B cell (primary cell): ENCODE results near the gene LLPH. TPM values are rescaled to one million over a fixed set of nuclear protein-coding genes. Genes with fewer than 3 reads are reported as not detected.

Source experiments
- ATAC-seq: fragments of 200-7000 bp; cut with Tn5 transposase; one replicate; pipeline ENCODE4 v1.10.0; 2021; ENCODE audit warnings: low read depth, mild to moderate bottlenecking, moderate number of reproducible peaks, moderate library complexity
- CTCF ChIA-PET: fragments of 350-600 bp; sonication (Branson Sonifier 250); formaldehyde crosslinking; loops from one replicate; lab custom pipeline; 2021; ENCODE audit warnings: antibody characterized with exemption, inconsistent platforms; lab: Charles Lee
- POLR2A ChIA-PET: fragments of 350-600 bp; sonication (Branson Sonifier 250); formaldehyde crosslinking; loops from one replicate; lab custom pipeline; 2021; ENCODE audit warnings: antibody characterized with exemption; lab: Charles Lee
- DNase-seq: peaks from one replicate; pipeline ENCODE4 v3.0.0; 2013
- H2AFZ ChIP-seq: 2 replicates; pipeline ENCODE4 v1.6.1; 2012; ENCODE audit warnings: mild to moderate bottlenecking, low read depth, low read length; ENCODE audit not compliant: insufficient read depth, poor library complexity, severe bottlenecking
- H3K27ac ChIP-seq, 2 donors: 1 replicate in 1 of 2; 2 replicates in 1 of 2; pipeline ENCODE4 v1.5.1; 2012 to 2013; ENCODE audit warnings: low read length in 2 of 2, mild to moderate bottlenecking in 2 of 2, moderate library complexity in 1 of 2
- H3K27me3 ChIP-seq, 4 experiments: fragments of 200-600 bp in 1 of 4; sonication (generic) in 1 of 4; replicated peaks in 1 of 4; 1 replicate in 2 of 4; 2 replicates in 2 of 4; pipeline versions ENCODE4 v1.6.1 to v1.7.0; 2013 to 2016; ENCODE audit warnings: low read length in 3 of 4, mild to moderate bottlenecking in 2 of 4, mixed read lengths in 1 of 4, moderate library complexity in 1 of 4; ENCODE audit not compliant: insufficient read depth in 4 of 4, control insufficient read depth in 3 of 4; ENCODE audit errors: control extremely low read depth in 1 of 4
- H3K36me3 ChIP-seq, 2 experiments: replicated peaks in 1 of 2; 1 replicate in 1 of 2; 2 replicates in 1 of 2; pipeline versions ENCODE4 v1.6.1 to v1.7.1; 2013; ENCODE audit warnings: low read length in 1 of 2; ENCODE audit not compliant: insufficient read depth in 2 of 2, control insufficient read depth in 1 of 2; ENCODE audit errors: control extremely low read depth in 1 of 2, extremely low read depth in 1 of 2
- H3K4me1 ChIP-seq, 2 donors: fragments of 200-600 bp in 1 of 2; sonication (generic) in 1 of 2; 1 replicate in 1 of 2; 2 replicates in 1 of 2; pipeline versions ENCODE4 v1.5.1 to v1.6.1; 2013 to 2017; ENCODE audit warnings: low read length in 2 of 2; ENCODE audit not compliant: control insufficient read depth in 2 of 2, insufficient read depth in 2 of 2
- H3K4me2 ChIP-seq: replicated peaks from 2 replicates; pipeline ENCODE3; 2012; ENCODE audit warnings: mild to moderate bottlenecking, low read depth, low read length; ENCODE audit not compliant: poor library complexity, severe bottlenecking
- H3K4me3 ChIP-seq, 5 experiments: fragments of 200-600 bp in 1 of 5; sonication (generic) in 1 of 5; 1 replicate in 3 of 5; 2 replicates in 2 of 5; pipeline versions ENCODE4 v1.5.1 to v1.7.0; 2011 to 2016; ENCODE audit warnings: low read length in 4 of 5, mild to moderate bottlenecking in 4 of 5, low read depth in 2 of 5, control low read depth in 1 of 5, moderate library complexity in 1 of 5; ENCODE audit not compliant: insufficient read depth in 1 of 5; ENCODE audit errors: control extremely low read depth in 1 of 5, extremely low read depth in 1 of 5
- H3K79me2 ChIP-seq: fragments of 200-600 bp; sonication (generic); one replicate; pipeline ENCODE4 v1.6.0; 2016; ENCODE audit warnings: low read length; ENCODE audit not compliant: control insufficient read depth, insufficient read depth
- H3K9ac ChIP-seq: fragments of 200-600 bp; sonication (generic); 2 replicates; pipeline ENCODE4 v1.6.1; 2017; ENCODE audit warnings: mild to moderate bottlenecking, low read length, moderate library complexity
- H3K9me3 ChIP-seq, 3 donors: one replicate each; pipeline versions ENCODE4 v1.6.1 to v1.7.1; 2013; ENCODE audit warnings: low read length in 2 of 3; ENCODE audit not compliant: control insufficient read depth in 2 of 3, insufficient read depth in 1 of 3; ENCODE audit errors: control extremely low read depth in 1 of 3
- H4K20me1 ChIP-seq: 2 replicates; pipeline ENCODE4 v1.6.0; 2012; ENCODE audit warnings: mild to moderate bottlenecking, low read length; ENCODE audit not compliant: insufficient read depth, control insufficient read depth, poor library complexity, severe bottlenecking
- H3K27ac Mint-ChIP-seq: one replicate; pipeline ENCODE4 v1.8.0; 2021; ENCODE audit warnings: mixed read lengths
- H3K27me3 Mint-ChIP-seq: one replicate; pipeline ENCODE4 v1.8.0; 2021; ENCODE audit warnings: mixed read lengths
- H3K4me1 Mint-ChIP-seq: one replicate; pipeline ENCODE4 v1.8.0; 2021; ENCODE audit warnings: mixed read lengths
- H3K4me3 Mint-ChIP-seq: one replicate; pipeline ENCODE4 v1.8.0; 2021; ENCODE audit warnings: mixed read lengths
- H3K9me3 Mint-ChIP-seq: one replicate; pipeline ENCODE4 v1.8.0; 2022; ENCODE audit warnings: mixed read lengths; ENCODE audit not compliant: insufficient read depth
- EZH2 ChIP-seq: IDR thresholded peaks from 2 replicates; pipeline ENCODE4 v1.6.1; 2012; ENCODE audit warnings: borderline replicate concordance, low read depth, mild to moderate bottlenecking, moderate library complexity, low read length; ENCODE audit not compliant: insufficient read depth, poor library complexity, severe bottlenecking
- WGBS: methylation state at CpG from one replicate; pipeline ENCODE4 v1.1.5; 2013; ENCODE audit warnings: missing lambda C conversion rate; ENCODE audit not compliant: insufficient coverage; 5-methylcytosine and 5-hydroxymethylcytosine counted together
- intact Hi-C: fragments of 100-400 bp; cut with micrococcal nuclease; formaldehyde crosslinking; loops from one replicate; pipeline ENCODE4 v1.10.0; 2022
- polyA plus RNA-seq: library from polyadenylated mRNA; depleted of rRNA; stranded (reverse); fragments of >200 nt; gene quantifications from 2 replicates; pipeline ENCODE4 v1.2.3, GENCODE V29; 2012
- total RNA-seq, 2 donors: library from RNA; stranded (reverse); fragments of 120-200 nt in 1 of 2; gene quantifications; 1 replicate in 1 of 2; 2 replicates in 1 of 2; pipeline versions ENCODE4 v1.2.3 to v1.2.4, GENCODE V29; 2013 to 2022
- TF ChIP-seq, protein P1 (sequence below): fragments of 200-600 bp; IDR thresholded peaks from one replicate; pipeline ENCODE4 v1.8.0; 2022; ENCODE audit warnings: antibody characterized with exemption, mild to moderate bottlenecking

Gene LLPH
- total and polyA plus RNA-seq, 2 donors (not counting 1 experiment from before 2014, with no cell fraction given) = 2.1 to 23.4 TPM

DNA sequence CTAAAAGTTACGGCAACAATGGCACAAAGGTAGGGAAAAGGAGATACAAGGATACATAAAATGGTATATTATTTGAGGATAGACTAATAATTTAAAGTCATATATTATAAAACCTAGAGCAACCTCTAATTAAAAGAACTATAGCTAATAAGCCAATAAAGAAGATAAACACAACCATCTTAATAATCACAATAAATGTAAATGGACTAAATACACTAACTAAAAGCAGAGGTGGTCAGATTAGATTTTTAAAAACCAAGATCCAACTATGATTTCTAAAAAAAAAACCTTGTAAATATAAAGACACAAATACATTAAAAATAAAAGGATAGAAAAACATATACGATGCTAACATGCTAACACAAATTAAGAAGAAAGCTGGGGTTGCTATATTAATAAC is 10.7 kb upstream of the LLPH start:
- Mint-ChIP-seq H3K9me3 (peaks cover 6% of the 10 kb centered on the region), H3K4me3 (no peak overlapping the region), H3K4me1 (peaks cover 15% of the 10 kb centered on the region), H3K27ac (no peak overlapping the region), H3K27me3 (no peaks in the 10 kb centered on the region)
- TF ChIP-seq, protein P1, sequence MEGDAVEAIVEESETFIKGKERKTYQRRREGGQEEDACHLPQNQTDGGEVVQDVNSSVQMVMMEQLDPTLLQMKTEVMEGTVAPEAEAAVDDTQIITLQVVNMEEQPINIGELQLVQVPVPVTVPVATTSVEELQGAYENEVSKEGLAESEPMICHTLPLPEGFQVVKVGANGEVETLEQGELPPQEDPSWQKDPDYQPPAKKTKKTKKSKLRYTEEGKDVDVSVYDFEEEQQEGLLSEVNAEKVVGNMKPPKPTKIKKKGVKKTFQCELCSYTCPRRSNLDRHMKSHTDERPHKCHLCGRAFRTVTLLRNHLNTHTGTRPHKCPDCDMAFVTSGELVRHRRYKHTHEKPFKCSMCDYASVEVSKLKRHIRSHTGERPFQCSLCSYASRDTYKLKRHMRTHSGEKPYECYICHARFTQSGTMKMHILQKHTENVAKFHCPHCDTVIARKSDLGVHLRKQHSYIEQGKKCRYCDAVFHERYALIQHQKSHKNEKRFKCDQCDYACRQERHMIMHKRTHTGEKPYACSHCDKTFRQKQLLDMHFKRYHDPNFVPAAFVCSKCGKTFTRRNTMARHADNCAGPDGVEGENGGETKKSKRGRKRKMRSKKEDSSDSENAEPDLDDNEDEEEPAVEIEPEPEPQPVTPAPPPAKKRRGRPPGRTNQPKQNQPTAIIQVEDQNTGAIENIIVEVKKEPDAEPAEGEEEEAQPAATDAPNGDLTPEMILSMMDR = no peak
- TF ChIP-seq EZH2 = no peak
- DNase-seq (no peak), ATAC-seq (no peak)
- ChIA-PET CTCF (no interaction called here), POLR2A (no interaction called here)
- peaks cover 23 to 68% of the 10 kb centered on the region in 2 experiments for H3K36me3 ChIP-seq
- H3K9me3 ChIP-seq = peaks cover 3 to 19% (median 3%) of the 10 kb centered on the region in 3 donors
- peaks cover 19% of the 10 kb centered on the region for H3K79me2 ChIP-seq
- no peak overlapping the region for H3K4me3 ChIP-seq
- peaks cover 5 to 16% of the 10 kb centered on the region in 2 donors for H3K4me1 ChIP-seq
- WGBS = no CpG with 5 or more reads among the region's 2 CpGs
- H3K27ac ChIP-seq = no peak overlapping the region
- intact Hi-C loops = loop anchor here (10.0 kb wide), 1 partner anchor 554 kb away; no protein-coding TSS in a partner anchor
- H2AFZ ChIP-seq = no peak overlapping the region
- H3K9ac ChIP-seq = no peak overlapping the region
- H3K27me3 ChIP-seq = no peaks in the 10 kb centered on the region
- H3K4me2 ChIP-seq = no peak overlapping the region
- peaks cover 24% of the 10 kb centered on the region for H4K20me1 ChIP-seq

DNA sequence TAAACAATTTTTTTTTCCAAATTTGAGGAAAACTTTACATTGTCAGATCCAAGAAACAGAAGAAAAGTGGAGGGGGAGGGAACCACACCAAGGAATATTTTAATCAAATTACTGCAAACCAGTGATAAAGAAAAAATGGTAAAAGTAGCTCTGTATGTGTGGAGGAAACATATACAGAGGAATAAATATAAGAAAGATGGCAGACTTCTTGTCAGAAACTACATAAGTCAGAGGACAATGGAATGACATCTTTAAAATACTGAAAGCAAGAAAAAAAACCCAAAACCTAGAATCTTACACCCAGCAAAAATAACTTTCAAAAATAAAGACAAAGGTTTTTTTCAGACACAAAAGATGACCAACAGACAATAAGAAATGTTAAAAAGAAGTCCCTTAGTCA is 10.2 kb upstream of the LLPH start:
- Mint-ChIP-seq H3K9me3 (peaks cover 6% of the 10 kb centered on the region), H3K4me1 (peaks cover 11% of the 10 kb centered on the region), H3K4me3 (no peak overlapping the region), H3K27me3 (no peaks in the 10 kb centered on the region), H3K27ac (no peak overlapping the region)
- no peak overlapping the region for H3K4me2 ChIP-seq
- peaks cover 26 to 65% of the 10 kb centered on the region in 2 experiments for H3K36me3 ChIP-seq
- H2AFZ ChIP-seq = no peak overlapping the region
- H3K4me1 ChIP-seq = peaks cover 5 to 11% of the 10 kb centered on the region in 2 donors
- peaks cover 24% of the 10 kb centered on the region for H4K20me1 ChIP-seq
- H3K9ac ChIP-seq = no peak overlapping the region
- intact Hi-C loops = loop anchor here (10.0 kb wide), 1 partner anchor 554 kb away; no protein-coding TSS in a partner anchor
- H3K79me2 ChIP-seq = peaks cover 16% of the 10 kb centered on the region
- ATAC-seq (no peak), DNase-seq (no peak)
- H3K9me3 ChIP-seq = peaks cover 3 to 19% (median 3%) of the 10 kb centered on the region in 3 donors
- no peak overlapping the region for H3K4me3 ChIP-seq
- ChIA-PET POLR2A (no interaction called here), CTCF (no interaction called here)
- H3K27ac ChIP-seq = peak overlapping the region in 1 of 2 donors; percentile 6
- no peaks in the 10 kb centered on the region for H3K27me3 ChIP-seq
- TF ChIP-seq, protein P1 = no peak
- no peak for TF ChIP-seq EZH2
